Left kidney (tissue), 2 donors: ENCODE results near the gene RBM5. TPM values are rescaled to one million over a fixed set of nuclear protein-coding genes. Genes with fewer than 3 reads are reported as not detected.
A peak's percentile ranks its signal among the peaks of the same experiment; 100 is the strongest.

Experiments
- DNase-seq: peaks from one replicate; pipeline ENCODE4 v3.0.0-alpha.2; 2013
- polyA plus RNA-seq: library from polyadenylated mRNA; unstranded; fragments of 120-200 nt; gene quantifications from one replicate; pipeline ENCODE4 v1.2.1, GENCODE V29; 2013; ENCODE audit not compliant: insufficient read length

The RBM5 gene
- polyA plus RNA-seq, 1 donor, result 401 TPM

DNA sequence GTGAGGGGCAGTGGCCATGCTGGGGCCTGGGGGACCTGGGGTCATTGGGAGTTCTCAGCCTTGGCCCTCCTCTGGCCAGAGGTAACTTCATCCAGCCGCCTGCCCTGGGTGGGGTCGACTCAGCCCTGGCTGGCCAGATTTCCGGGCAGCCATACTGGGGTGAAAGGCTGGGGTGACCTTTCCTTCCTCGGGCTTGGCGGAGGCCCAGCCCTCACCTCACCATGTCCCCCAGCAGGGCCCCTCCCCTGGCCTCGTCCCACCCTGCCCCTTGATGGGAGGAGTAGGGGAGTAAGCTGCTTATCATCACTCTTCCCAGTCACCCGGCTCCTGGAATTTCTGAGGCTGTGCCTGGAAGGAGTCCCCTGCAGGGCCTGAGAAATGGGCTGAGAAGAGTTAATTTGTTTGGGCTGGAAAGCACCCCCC is 71.9 kb downstream of the RBM5 start:
- no peak for DNase-seq

DNA sequence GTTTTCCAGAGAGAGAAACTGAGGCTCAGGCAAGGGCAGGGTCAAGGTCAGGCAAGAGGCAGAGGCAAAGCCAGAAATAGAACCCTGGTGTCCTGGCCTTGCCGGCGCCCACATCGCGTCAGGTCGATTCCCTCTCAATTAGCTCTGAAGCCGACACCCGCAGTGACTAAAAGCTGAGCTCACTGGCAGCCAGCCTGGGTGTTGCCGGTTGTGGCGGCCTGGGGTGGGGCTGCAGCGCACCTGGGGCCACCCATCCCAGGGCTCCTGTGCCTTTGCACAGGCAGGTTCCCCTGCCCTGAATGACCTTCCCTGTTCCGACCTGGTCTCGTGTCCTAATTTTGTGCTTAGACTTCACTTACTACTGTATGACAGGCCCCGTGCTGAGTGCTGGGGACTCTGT is 72.6 kb downstream of the RBM5 start:
- DNase-seq, result no peak

DNA sequence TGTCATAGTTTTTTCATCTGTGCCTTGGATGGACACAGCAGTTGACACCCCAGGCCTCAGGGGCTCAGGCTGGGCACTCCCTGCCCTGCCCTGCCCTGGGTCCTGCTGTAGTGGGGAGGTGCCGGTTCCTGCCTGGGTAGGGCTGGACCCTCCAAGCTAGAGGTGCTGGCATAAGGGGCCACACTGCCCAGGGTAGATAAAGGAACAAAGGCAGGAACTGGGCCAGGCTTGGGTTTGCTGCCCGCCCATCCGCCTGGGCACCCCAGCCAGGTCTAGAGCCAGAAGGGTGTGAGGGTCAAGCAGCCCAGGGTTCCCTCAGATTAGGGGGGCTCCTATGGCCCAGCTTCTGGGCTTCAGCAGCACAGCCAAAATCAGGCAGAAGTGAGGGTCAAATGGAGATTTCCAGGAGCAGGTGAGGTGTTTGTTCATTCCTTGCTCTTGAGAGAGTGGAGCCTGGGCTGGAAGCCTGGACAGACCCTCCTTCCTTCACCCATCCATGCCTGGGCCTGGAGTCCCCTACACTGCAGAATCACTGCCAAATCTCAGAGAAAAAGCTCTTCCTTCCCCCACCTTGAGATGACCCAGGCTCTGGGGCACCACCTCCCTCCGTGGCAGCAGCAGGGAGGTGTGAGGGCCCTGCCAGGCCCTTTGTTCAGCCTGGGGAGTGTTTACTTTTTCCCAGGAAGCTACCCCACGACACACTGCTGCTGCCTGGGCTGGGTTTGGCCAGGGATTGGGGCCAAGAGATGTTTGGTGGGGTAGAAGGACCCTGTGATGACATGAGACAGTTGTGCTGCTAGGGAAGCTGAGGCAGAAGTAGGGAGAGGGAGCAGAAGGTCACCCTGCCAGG is 73.5 kb downstream of the RBM5 start:
- no peak for DNase-seq

DNA sequence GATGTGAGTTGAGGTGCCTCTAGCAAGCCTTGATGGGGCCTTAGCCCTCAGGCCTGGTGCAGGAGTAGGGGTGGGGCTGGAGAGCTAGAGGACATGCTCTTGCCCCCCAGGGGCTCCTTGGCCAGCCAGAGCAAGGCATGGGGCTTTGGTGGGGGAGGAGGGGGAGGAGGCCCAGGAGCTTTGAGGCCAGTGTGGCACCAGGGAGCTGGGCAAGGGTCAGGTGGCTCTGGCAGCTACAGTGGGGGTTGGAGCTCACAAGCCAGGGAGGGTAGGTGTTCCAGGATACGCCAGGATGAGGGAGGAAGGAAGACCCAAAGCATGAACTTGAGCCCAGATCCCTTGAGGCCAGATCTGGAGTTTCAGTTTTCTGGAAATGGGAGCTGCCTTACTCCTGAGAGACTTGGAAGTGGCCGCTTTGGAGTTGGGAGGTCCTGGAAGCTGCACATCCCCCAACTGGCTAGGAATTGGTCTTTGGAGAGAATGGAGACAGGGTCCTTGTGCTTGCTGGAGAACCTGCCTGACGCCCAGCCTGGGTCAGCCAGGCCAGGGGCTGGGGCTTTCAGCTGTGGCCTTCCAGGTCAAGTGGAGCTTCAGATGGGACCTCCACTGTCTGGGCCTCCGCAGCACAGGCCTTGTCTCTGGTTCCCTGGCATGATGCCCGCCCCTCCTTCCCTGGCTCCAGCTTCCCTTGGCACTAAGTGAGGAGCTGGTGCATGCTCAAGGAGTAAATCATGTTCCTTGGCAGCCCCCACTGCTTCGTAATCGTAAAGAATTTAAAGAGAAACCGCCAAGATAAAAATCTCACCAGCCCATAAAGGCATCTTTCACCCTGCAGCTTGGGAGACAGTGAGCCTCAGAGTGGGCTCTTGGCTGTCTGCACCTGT is 75.1 kb downstream of the RBM5 start:
- DNase-seq, result no peak

DNA sequence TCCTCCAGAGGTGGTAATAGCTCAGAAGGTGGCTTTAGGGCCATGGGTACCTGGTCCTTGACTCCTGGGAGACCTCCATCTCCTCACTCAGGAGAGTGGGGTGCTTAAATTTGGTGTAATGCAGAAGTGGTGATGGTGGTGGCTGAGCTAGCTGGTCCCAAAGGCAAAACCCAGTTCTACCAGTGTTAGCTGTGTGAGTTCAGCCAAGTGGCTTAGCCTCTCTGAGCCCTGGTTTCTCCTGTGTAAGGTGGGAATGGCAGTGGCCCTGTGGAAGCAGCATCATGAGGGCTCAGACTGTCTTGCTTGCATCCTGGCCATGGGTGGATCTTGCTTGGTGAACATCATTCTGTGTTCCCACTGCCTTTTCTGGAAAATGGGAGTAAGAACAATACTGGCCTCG is 75.8 kb downstream of the RBM5 start:
- no peak for DNase-seq

DNA sequence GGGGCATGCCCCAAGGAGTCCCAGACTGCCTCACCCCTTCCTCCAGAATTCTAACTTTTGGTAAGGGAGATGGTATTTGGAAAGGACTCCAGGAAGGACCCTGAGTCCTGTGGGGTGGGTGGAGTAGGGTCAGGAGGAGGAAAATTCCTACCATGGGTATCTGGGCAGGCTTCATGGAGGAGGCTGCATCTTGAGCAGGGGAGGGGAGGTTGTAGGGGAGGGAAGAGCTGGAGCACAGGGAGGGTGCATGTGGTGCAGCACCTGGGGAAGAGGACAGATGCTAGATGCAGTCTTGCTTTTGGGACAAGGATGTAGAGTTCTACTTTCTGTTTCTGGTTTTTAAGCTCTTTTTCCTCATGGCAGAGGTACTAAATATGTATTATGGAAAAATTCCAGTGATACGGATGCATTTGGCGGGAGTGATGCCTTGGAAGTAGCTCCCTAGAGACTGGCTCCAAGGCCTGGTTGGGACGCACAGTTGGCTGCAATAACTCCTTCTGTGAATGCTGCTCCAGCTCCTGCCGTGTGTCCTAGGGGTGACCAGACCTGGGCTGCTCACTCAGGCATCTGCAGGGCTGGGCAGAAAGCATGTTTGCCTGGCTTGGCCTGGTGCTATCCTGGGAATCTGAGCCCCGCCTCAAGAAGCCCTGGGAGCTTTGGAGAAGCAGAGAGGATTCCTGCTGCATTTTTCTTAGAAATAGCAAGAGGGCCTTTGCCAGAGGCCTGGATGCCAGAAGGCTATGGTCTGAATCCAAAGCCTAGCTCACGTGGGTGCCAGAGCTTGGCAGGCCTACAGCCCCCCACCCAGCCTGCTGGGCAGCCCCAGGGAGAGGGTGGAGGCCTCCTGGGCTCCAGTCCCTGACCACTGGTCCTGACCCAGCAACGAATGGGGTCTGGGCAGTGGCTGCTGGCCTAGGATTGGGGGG is 76.5 kb downstream of the RBM5 start:
- DNase-seq, result no peak

DNA sequence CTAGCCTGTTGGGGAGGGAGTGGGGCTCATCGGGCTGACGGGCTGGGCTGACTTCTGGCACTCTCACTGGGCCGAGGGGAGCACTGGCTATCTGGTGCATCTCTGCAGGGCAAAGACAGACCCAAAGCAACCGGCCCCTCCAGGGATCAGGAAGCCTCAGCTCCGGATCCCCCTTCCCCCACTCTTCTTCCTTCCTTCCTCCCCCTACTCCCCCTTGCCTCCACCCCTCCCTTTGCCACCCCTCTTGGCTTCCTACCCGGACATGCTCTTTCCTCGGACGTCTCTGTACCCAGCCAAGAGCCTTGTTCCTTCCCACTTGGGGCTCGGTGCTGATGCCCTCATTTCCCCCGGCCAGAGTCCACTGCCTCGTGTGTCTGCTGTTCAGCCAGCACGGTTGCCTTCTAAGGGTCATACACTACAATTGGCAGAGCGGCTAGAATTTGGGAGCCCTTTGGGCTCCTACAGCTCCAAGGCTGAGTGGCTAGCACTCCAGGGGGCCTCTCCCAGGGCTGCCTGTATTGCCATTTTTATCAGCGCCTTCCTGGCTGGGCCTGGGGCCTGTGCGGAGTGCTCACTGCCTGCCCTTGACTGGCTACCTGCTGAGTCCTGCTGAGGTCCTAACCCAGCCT is 77.3 kb downstream of the RBM5 start:
- DNase-seq, result no peak

DNA sequence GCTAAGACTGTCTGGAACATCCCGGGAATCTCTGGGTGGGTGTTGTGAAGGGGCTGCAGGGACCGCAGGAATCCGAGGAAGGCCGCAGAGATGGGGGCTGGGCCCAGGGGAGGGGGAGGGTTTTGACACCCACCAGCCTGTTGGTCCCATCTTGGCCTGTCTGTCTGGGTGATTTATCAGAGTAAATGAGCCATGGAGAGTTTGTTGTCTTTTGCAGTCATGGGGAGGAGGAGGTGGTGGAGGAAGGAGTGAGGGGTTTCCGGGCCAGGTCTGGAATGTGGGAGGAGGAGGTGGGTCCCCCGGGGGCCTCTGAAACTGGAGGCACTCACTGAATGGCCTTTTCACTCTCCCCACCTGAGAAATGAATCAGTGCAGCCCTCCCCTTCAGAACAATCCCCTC is 77.9 kb downstream of the RBM5 start:
- DNase-seq, result peak; percentile 88

DNA sequence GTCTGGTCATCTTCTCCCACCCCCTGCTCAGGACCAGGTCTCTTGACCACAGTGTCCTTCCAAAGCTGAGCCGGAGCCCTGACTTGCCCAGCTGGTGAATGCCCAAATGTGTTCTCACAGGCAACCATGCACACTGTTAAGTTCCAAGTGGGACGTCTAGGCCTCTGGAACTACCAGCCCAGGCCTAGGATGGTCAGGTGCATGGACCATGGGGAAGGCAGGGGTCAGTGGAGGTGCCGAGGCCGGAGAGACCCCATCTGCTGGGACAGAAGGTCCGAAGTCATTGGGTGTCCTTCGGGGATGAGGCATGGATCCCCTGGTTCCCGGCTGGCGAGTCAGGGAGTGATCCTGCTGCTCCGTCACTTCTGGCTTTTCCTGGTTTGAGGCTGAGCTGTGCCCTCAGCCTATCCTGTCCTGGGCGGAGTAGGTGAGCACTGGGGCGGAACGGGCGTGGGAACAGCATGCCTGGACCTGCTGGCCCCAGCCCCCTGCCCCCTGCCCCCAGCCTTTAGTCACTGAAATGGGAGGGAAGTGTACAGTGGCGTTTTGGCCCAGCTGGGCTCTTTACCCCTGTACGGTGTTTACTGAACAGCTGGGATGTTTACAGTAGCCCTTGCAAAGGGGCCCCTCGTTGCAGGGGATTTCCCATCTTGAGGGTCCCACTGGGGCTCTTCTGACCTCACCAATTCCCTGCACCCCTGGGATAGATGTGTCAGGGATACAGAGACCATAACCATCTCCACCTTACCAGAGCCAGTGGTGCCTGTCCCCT is 78.5 kb downstream of the RBM5 start:
- DNase-seq, result no peak

DNA sequence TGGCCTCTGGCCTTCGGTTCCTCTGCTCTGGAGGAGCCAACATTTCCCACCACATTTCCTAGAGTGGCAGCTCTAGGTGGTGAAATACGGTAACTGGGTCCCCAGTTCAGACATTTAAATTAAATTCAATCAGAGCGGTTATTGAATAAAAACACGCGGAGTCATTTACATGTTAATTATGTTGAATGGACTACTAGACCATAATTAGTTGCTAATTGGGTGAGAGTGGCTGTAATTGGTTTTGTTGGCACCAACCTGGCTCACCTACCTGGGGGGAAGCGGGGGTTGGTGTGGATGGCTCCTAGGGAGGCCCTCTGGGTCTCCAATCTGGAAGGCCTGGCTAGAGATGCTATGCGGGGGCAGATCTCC is 79.1 kb downstream of the RBM5 start:
- no peak for DNase-seq

DNA sequence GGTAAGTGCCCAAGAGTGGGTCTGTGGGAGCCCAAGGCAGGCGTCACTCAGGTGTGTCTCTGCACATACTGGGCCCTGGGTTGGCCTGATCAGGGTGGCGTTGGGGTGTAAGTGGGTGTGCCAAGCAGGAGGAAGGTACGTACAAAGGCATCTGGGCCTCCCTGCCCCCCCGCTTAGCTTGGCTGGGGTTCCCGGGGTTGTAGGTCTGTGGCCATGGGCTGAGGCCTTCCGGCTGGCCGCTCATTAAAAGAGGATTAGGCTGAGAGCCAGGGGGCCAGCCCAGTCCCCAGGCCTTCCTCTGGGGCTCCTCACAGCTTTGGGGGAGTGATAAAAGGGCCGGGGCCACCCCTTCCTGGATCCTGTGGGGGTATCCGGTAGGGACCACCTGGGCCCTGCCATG is 79.7 kb downstream of the RBM5 start:
- no peak for DNase-seq

Other genes starting within 250 kb of the RBM5 start
- 16.3 TPM for gene TRAIP, start 232.4 kb upstream of the RBM5 start, polyA plus RNA-seq
- not detected for gene CAMKV, start 219.0 kb upstream of the RBM5 start, polyA plus RNA-seq
- 2.8 TPM for gene MST1R, start 185.0 kb upstream of the RBM5 start, polyA plus RNA-seq
- gene MON1A, start 159.1 kb upstream of the RBM5 start, polyA plus RNA-seq, result 6.6 TPM
- gene RBM6, start 148.8 kb upstream of the RBM5 start, polyA plus RNA-seq, result 194 TPM
- gene SEMA3F, start 66.4 kb downstream of the RBM5 start, polyA plus RNA-seq, result 69.8 TPM
- not detected for gene GNAT1, start 102.7 kb downstream of the RBM5 start, polyA plus RNA-seq
- 9.4 TPM for gene SLC38A3, start 116.4 kb downstream of the RBM5 start, polyA plus RNA-seq
- gene GNAI2, start 147.3 kb downstream of the RBM5 start, polyA plus RNA-seq, result 181 TPM
- 78.6 TPM for gene SEMA3B, start 180.2 kb downstream of the RBM5 start, polyA plus RNA-seq
- gene LSMEM2, start 190.2 kb downstream of the RBM5 start, polyA plus RNA-seq, result 0.58 TPM
- 37.0 TPM for gene IFRD2, start 203.5 kb downstream of the RBM5 start, polyA plus RNA-seq
- gene HYAL3, start 210.5 kb downstream of the RBM5 start, polyA plus RNA-seq, result 4.1 TPM
- 9.8 TPM for gene NAA80, start 210.5 kb downstream of the RBM5 start, polyA plus RNA-seq
- 6.5 TPM for gene HYAL1, start 214.7 kb downstream of the RBM5 start, polyA plus RNA-seq
- 53.6 TPM for gene HYAL2, start 233.8 kb downstream of the RBM5 start, polyA plus RNA-seq
- 22.0 TPM for gene TUSC2, start 239.3 kb downstream of the RBM5 start, polyA plus RNA-seq